Tibial nerve (tissue), 4 donors: Measurements from ENCODE around the gene SKIL. TPM values are rescaled to one million over a fixed set of nuclear protein-coding genes. Genes with fewer than 3 reads are reported as not detected.
"Not testable (repeated sequence)": the region's sequence is repeated elsewhere in the genome, so short reads cannot be mapped to it uniquely, and the experiment has no call there.

Experiments used
- DNase-seq, 2 donors: peaks; one replicate each; pipeline ENCODE4 v3.0.0-alpha.2; 2019; ENCODE audit warnings: low spot score in 2 of 2
- H3K27ac ChIP-seq, 4 donors: fragments of 200-600 bp; sonication (generic) in 3 of 4; one replicate each; pipeline ENCODE4 v1.5.1; 2017 to 2019; ENCODE audit warnings: mild to moderate bottlenecking in 1 of 4
- H3K27me3 ChIP-seq, 2 donors: fragments of 200-600 bp; sonication (generic) in 1 of 2; one replicate each; pipeline versions ENCODE4 v1.5.1 to v1.6.0; 2017 to 2019
- H3K36me3 ChIP-seq, 3 donors: fragments of 200-600 bp; sonication (generic); one replicate each; pipeline ENCODE4 v1.5.1; 2018 to 2019
- H3K4me1 ChIP-seq, 4 donors: fragments of 200-600 bp; sonication (generic) in 3 of 4; one replicate each; pipeline ENCODE4 v1.5.1; 2017 to 2019
- H3K4me3 ChIP-seq, 4 donors: fragments of 200-600 bp; sonication (generic) in 3 of 4; one replicate each; pipeline ENCODE4 v1.5.1; 2017 to 2019; ENCODE audit warnings: mild to moderate bottlenecking in 1 of 4, moderate library complexity in 1 of 4
- H3K9me3 ChIP-seq, 4 donors: fragments of 200-600 bp; sonication (generic) in 3 of 4; one replicate each; pipeline ENCODE4 v1.5.1; 2017 to 2019
- CTCF ChIP-seq, 5 experiments: fragments of 200-600 bp in 3 of 5; fragments of 450-650 bp in 2 of 5; sonication (generic) in 3 of 5; IDR thresholded peaks; one replicate each; pipeline ENCODE4 v1.5.1; 2016 to 2019; ENCODE audit warnings: antibody characterized with exemption in 5 of 5, mild to moderate bottlenecking in 3 of 5, moderate library complexity in 2 of 5
- EP300 ChIP-seq, 2 donors: sonication (generic); formaldehyde crosslinking; IDR thresholded peaks; one replicate each; pipeline ENCODE4 v1.6.1; 2017; ENCODE audit warnings: antibody characterized with exemption in 2 of 2, mild to moderate bottlenecking in 1 of 2
- POLR2A ChIP-seq, 2 donors: fragments of 450-650 bp; IDR thresholded peaks; one replicate each; pipeline ENCODE4 v1.6.1; 2017; ENCODE audit warnings: antibody characterized with exemption in 2 of 2, mild to moderate bottlenecking in 2 of 2, moderate library complexity in 2 of 2
- WGBS, 2 donors: methylation state at CpG; one replicate each; pipeline ENCODE4 v1.1.5; 2018; 5-methylcytosine and 5-hydroxymethylcytosine counted together
- total RNA-seq, 4 donors: library from RNA; depleted of rRNA; stranded (reverse); fragments of >200 nt; gene quantifications; one replicate each; pipeline ENCODE4 v1.1.0, GENCODE V29; 2016

The SKIL gene
- total RNA-seq, 4 donors from 2014 or later = 28.2 to 47.9 (median 43.4) TPM

GRCh38 chr3:170327040-170327808 is 30.3 kb upstream of the SKIL start:
- Histone ChIP-seq H3K4me3 (no peak overlapping the region), H3K27me3 (no peaks in the 10 kb centered on the region), H3K4me1 (peaks cover 0 to 6% (median 0%) of the 10 kb centered on the region in 4 donors), H3K27ac (no peak overlapping the region), H3K36me3 (no peaks in the 10 kb centered on the region), H3K9me3 (peaks cover 0 to 9% (median 0%) of the 10 kb centered on the region in 4 donors)
- no peak for DNase-seq
- TF ChIP-seq POLR2A (IDR thresholded peaks at IDR 0.05) (no peak), EP300 (IDR thresholded peaks at IDR 0.05) (no peak), CTCF (IDR thresholded peaks at IDR 0.05) (no peak)
- 94 to 95% methylated on average over 16 to 21 of the region's 24 CpGs for WGBS, 2 donors

- H3K27me3 ChIP-seq, H3K4me1 ChIP-seq, H3K27ac ChIP-seq, H3K36me3 ChIP-seq, DNase-seq, H3K9me3 ChIP-seq, H3K4me3 ChIP-seq: not testable (repeated sequence)
- 93 to 95% methylated on average over 7 of the region's 7 CpGs for WGBS, 2 donors
Measured at GRCh38 chr3:170327868-170328548, 29.5 kb upstream of the SKIL start.

- TF ChIP-seq POLR2A (IDR thresholded peaks at IDR 0.05) (no peak), EP300 (IDR thresholded peaks at IDR 0.05) (no peak), CTCF (IDR thresholded peaks at IDR 0.05) (no peak)
- no peak overlapping the region for H3K4me3 ChIP-seq
- H3K4me1 ChIP-seq = no peaks in the 10 kb centered on the region
- no peaks in the 10 kb centered on the region for H3K36me3 ChIP-seq
- WGBS, 2 donors = 86% methylated on average over 5 of the region's 5 CpGs
- no peak for DNase-seq
- no peak overlapping the region for H3K27ac ChIP-seq
- no peaks in the 10 kb centered on the region for H3K27me3 ChIP-seq
- peaks cover 0 to 9% (median 0%) of the 10 kb centered on the region in 4 donors for H3K9me3 ChIP-seq
Measured at GRCh38 chr3:170330366-170330765, 27.1 kb upstream of the SKIL start.

GRCh38 chr3:170331143-170331542 is 26.4 kb upstream of the SKIL start:
- Histone ChIP-seq H3K27me3 (no peaks in the 10 kb centered on the region), H3K4me3 (no peak overlapping the region), H3K36me3 (no peaks in the 10 kb centered on the region), H3K27ac (no peak overlapping the region), H3K4me1 (no peaks in the 10 kb centered on the region), H3K9me3 (peaks cover 0 to 9% (median 0%) of the 10 kb centered on the region in 4 donors)
- WGBS, 2 donors = 34 to 64% methylated on average over 4 of the region's 4 CpGs
- DNase-seq = no peak
- no peak for TF ChIP-seq EP300 (IDR thresholded peaks at IDR 0.05)
- TF ChIP-seq CTCF (IDR thresholded peaks at IDR 0.05) = no peak
- TF ChIP-seq POLR2A (IDR thresholded peaks at IDR 0.05) = no peak

- Histone ChIP-seq H3K4me1 (peaks cover 0 to 6% (median 0%) of the 10 kb centered on the region in 4 donors), H3K9me3 (no peaks in the 10 kb centered on the region), H3K27me3 (no peaks in the 10 kb centered on the region), H3K27ac (no peak overlapping the region), H3K36me3 (no peaks in the 10 kb centered on the region), H3K4me3 (no peak overlapping the region)
- 79 to 80% methylated on average over 3 of the region's 3 CpGs for WGBS, 2 donors
- no peak for TF ChIP-seq CTCF (IDR thresholded peaks at IDR 0.05)
- DNase-seq = no peak
Measured at GRCh38 chr3:170337420-170337819, 20.1 kb upstream of the SKIL start.
